Adrenal gland (tissue), 19 donors: ENCODE results near the gene FAM161B. TPM values are rescaled to one million over a fixed set of nuclear protein-coding genes. Genes with fewer than 3 reads are reported as not detected.

Source experiments
- DNase-seq, 7 donors: peaks; one replicate each; pipeline ENCODE4 v3.0.0-alpha.2; 2019 to 2020
- H3K27ac ChIP-seq, 5 donors: fragments of 200-600 bp; sonication (generic) in 4 of 5; 1 replicate in 3 of 5; 2 replicates in 2 of 5; pipeline versions ENCODE4 v1.5.1 to v1.8.0; 2016 to 2020; ENCODE audit warnings: mild to moderate bottlenecking in 1 of 5
- H3K27me3 ChIP-seq: fragments of 200-600 bp; 2 replicates; pipeline ENCODE4 v1.8.0; 2021
- H3K36me3 ChIP-seq, 2 donors: fragments of 200-600 bp; replicated peaks in 1 of 2; 1 replicate in 1 of 2; 2 replicates in 1 of 2; pipeline versions ENCODE4 v1.5.1 to v1.8.0; 2018 to 2022
- H3K4me1 ChIP-seq, 2 donors: fragments of 200-600 bp; replicated peaks in 1 of 2; 1 replicate in 1 of 2; 2 replicates in 1 of 2; pipeline versions ENCODE4 v1.5.1 to v1.8.0; 2018 to 2021
- H3K4me3 ChIP-seq, 4 donors: fragments of 200-600 bp; sonication (generic) in 3 of 4; one replicate each; pipeline ENCODE4 v1.5.1; 2016 to 2018
- H3K9me3 ChIP-seq, 3 donors: fragments of 200-600 bp; sonication (generic) in 1 of 3; replicated peaks in 1 of 3; 1 replicate in 2 of 3; 2 replicates in 1 of 3; pipeline versions ENCODE4 v1.5.1 to v1.8.0; 2016 to 2021
- POLR2A ChIP-seq, 2 donors: fragments of 450-650 bp; IDR thresholded peaks; one replicate each; pipeline ENCODE4 v1.6.1; 2017; ENCODE audit warnings: antibody characterized with exemption in 2 of 2, mild to moderate bottlenecking in 2 of 2, moderate library complexity in 1 of 2
- WGBS, 4 donors: extraction: QIAGEN DNeasy Blood & Tissue Kit in 2 of 4; methylation state at CpG; one replicate each; pipeline versions ENCODE4 v1.1.5 to v1.1.7; 2013 to 2017; 5-methylcytosine and 5-hydroxymethylcytosine counted together
- intact Hi-C, 2 donors: fragments of 100-400 bp; cut with DNase I; formaldehyde crosslinking; loops; one replicate each; pipeline versions ENCODE4 v1.14.1 to v1.15.0; 2022 to 2023
- long read RNA-seq, 10 donors: library from polyadenylated mRNA in 3 of 10; unstranded in 2 of 10; stranded (forward) in 1 of 10; transcript quantifications; one replicate each; pipeline ENCODE4 v2.0.0 and lab custom pipeline, GENCODE V29; 2021 to 2026
- polyA plus RNA-seq, 3 donors: library from polyadenylated mRNA; stranded (reverse); fragments of 200-250 nt in 2 of 3; fragments of 350-450 nt in 1 of 3; fragmentation: Illumina TruSeq in 1 of 3; extraction: RNeasy Lipid Tissue Mini Kit (QIAGEN cat#74804) in 1 of 3; gene quantifications; one replicate each; pipeline ENCODE4 v1.2.3, GENCODE V29; 2013 to 2014
- total RNA-seq, 9 donors: library from RNA; depleted of rRNA in 4 of 9; stranded (reverse); fragments of >200 nt in 4 of 9; fragments of 120-200 nt in 1 of 9; fragmentation: NEBNext Ultra II Directional in 1 of 9; extraction: Animal tissue kit (Norgen Biotek cat#: 25700) in 1 of 9; gene quantifications; one replicate each; pipeline versions ENCODE4 v1.1.0 to v1.2.4, GENCODE V29; 2013 to 2023
- TF ChIP-seq, protein P1 (sequence below), 6 experiments: fragments of 450-650 bp in 4 of 6; fragments of 200-600 bp in 2 of 6; sonication (generic) in 1 of 6; IDR thresholded peaks; 1 replicate in 5 of 6; 2 replicates in 1 of 6; pipeline versions ENCODE4 v1.5.1 to v1.8.0; 2016 to 2021; ENCODE audit warnings: antibody characterized with exemption in 6 of 6, mild to moderate bottlenecking in 2 of 6, moderate library complexity in 1 of 6
- donor health status: healthy with polysubstance abuse.
- donor health status: Bipolar disorder and iron deficiency.
- donor health status: DM: yes; HTN: yes; CAD: no.
- donor health status: DM: no; HTN: no; CAD: no.
- donor health status: DM: no; HTN: no; CAD: no.
- donor health status: DM: yes; HTN: yes; CAD: no.

The FAM161B gene, protein sequence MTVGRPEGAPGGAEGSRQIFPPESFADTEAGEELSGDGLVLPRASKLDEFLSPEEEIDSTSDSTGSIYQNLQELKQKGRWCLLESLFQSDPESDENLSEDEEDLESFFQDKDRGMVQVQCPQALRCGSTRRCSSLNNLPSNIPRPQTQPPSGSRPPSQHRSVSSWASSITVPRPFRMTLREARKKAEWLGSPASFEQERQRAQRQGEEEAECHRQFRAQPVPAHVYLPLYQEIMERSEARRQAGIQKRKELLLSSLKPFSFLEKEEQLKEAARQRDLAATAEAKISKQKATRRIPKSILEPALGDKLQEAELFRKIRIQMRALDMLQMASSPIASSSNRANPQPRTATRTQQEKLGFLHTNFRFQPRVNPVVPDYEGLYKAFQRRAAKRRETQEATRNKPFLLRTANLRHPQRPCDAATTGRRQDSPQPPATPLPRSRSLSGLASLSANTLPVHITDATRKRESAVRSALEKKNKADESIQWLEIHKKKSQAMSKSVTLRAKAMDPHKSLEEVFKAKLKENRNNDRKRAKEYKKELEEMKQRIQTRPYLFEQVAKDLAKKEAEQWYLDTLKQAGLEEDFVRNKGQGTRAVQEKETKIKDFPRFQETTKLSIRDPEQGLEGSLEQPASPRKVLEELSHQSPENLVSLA
- 10 to 100 TPM in 6 of 9 donors, 1 to 10 TPM in 3; 7.2 to 25.2 (median 12.6) TPM for total RNA-seq
- polyA plus RNA-seq = 10 to 100 TPM in 1 of 3 donors, 1 to 10 TPM in 2; 4.1 to 11.1 (median 5.2) TPM
- long read RNA-seq, donor 1, full-length matches to known transcripts = 1 of 1 reads
- long read RNA-seq, donor 1, partial matches to known transcripts = 0 of 1 reads
- long read RNA-seq, donor 1, other reads (novel, unspliced or antisense) = 0 of 1 reads
- long read RNA-seq, donor 2 = 0 reads
- long read RNA-seq, donor 3 = 0 reads
- long read RNA-seq, donor 4, full-length matches to known transcripts = 5 of 5 reads
- long read RNA-seq, donor 4, partial matches to known transcripts = 0 of 5 reads
- long read RNA-seq, donor 4, other reads (novel, unspliced or antisense) = 0 of 5 reads
- long read RNA-seq, donor 5, full-length matches to known transcripts = 30 of 40 reads
- long read RNA-seq, donor 5, partial matches to known transcripts = 8 of 40 reads
- long read RNA-seq, donor 5, other reads (novel, unspliced or antisense) = 2 of 40 reads
- long read RNA-seq, donor 6, full-length matches to known transcripts = 7 of 10 reads
- long read RNA-seq, donor 6, partial matches to known transcripts = 1 of 10 reads
- long read RNA-seq, donor 6, other reads (novel, unspliced or antisense) = 2 of 10 reads
- long read RNA-seq, donor 7, full-length matches to known transcripts = 2 of 2 reads
- long read RNA-seq, donor 7, partial matches to known transcripts = 0 of 2 reads
- long read RNA-seq, donor 7, other reads (novel, unspliced or antisense) = 0 of 2 reads
- long read RNA-seq, donor 8, partial matches to known transcripts = 53 of 92 reads
- long read RNA-seq, donor 8, other reads (novel, unspliced or antisense) = 39 of 92 reads
- long read RNA-seq, donor 9, full-length matches to known transcripts = 1 of 1 reads
- long read RNA-seq, donor 9, partial matches to known transcripts = 0 of 1 reads
- long read RNA-seq, donor 9, other reads (novel, unspliced or antisense) = 0 of 1 reads
- long read RNA-seq, donor 10 = 0 reads

DNA sequence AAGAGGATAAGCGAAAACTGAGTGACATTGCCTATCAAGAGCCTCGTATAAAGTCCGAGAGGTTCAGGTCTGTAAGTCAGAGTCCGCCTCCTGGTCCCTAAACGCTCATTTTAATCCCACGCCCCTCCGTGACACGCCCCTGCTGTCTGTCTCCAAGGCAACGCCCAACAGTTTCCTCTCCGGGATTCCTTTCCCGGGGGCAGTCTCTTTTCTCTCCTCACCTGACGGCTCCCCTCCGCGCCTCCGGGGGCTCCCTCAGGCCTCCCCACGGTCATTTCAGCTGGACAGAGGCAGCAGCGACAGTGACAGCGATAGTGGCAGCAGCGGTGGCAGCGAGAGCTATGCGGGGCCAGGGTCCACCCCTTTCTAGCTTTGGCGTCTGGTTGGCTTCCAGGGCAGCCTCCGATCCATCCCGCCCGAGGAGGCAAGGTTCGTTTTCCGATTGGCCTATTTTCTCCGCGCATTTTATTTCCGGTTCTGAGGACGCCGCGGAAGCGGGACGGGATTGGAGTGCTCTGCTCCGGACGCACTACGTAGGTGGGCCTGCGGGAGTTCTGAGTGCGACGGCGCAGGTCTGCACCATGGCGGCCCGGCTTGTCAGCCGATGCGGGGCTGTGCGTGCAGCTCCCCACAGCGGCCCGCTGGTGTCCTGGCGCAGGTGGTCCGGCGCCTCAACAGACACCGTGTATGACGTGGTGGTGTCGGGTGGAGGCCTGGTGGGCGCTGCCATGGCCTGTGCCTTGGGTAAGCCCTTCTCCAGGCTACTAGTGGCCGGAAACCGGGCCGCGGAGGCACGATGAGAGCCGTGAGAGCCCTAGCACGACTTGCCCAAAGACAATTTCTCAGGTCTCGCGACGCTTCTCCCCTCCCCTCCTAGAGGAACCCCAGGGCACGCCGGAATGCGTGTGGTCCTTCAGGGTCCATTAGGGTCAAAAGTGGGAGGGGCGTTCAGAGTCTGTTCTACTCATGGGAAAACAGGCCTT is at the start of gene FAM161B, which contains the start of gene COQ6:
Gene FAM161B (minus strand): TSS at position 343 of the 983 bp plus-strand sequence. CDS start 68 bp downstream, at position 275.
Gene COQ6 (plus strand): TSS at position 551 of the 983 bp plus-strand sequence. CDS start 31 bp downstream, at position 582.
- intact Hi-C loops = loop anchor here in 1 of 2 donors (10.0 kb wide), 1 partner anchor 85 kb away; no protein-coding TSS in a partner anchor

GRCh38 chr14:73998726-73999125 is 48.8 kb upstream of the FAM161B start:
- Histone ChIP-seq H3K27me3 (no peaks in the 10 kb centered on the region), H3K27ac (no peak overlapping the region), H3K4me3 (no peak overlapping the region), H3K36me3 (no peaks in the 10 kb centered on the region), H3K9me3 (no peaks in the 10 kb centered on the region), H3K4me1 (peaks cover 0 to 5% of the 10 kb centered on the region in 2 donors)
- no peak for DNase-seq
- TF ChIP-seq POLR2A (IDR thresholded peaks at IDR 0.05) = no peak
- TF ChIP-seq, protein P1, sequence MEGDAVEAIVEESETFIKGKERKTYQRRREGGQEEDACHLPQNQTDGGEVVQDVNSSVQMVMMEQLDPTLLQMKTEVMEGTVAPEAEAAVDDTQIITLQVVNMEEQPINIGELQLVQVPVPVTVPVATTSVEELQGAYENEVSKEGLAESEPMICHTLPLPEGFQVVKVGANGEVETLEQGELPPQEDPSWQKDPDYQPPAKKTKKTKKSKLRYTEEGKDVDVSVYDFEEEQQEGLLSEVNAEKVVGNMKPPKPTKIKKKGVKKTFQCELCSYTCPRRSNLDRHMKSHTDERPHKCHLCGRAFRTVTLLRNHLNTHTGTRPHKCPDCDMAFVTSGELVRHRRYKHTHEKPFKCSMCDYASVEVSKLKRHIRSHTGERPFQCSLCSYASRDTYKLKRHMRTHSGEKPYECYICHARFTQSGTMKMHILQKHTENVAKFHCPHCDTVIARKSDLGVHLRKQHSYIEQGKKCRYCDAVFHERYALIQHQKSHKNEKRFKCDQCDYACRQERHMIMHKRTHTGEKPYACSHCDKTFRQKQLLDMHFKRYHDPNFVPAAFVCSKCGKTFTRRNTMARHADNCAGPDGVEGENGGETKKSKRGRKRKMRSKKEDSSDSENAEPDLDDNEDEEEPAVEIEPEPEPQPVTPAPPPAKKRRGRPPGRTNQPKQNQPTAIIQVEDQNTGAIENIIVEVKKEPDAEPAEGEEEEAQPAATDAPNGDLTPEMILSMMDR (IDR thresholded peaks at IDR 0.05) = no peak
- 77 to 93% (median 85%) methylated on average over 2 of the region's 2 CpGs for WGBS, 4 donors
- intact Hi-C loops = no loop called here

More for the DNA sequence above, at the start of gene FAM161B, which contains the start of gene COQ6:
- 0% methylated on average over 30 to 70 of the region's 70 CpGs for WGBS, 4 donors
- no peaks in the 10 kb centered on the region for H3K9me3 ChIP-seq
- H3K4me3 ChIP-seq = peak within 1 kb of the TSS; percentile 66 to 94 (median 80)
- DNase-seq = peak; percentile 94 to 99 (median 97)
- H3K36me3 ChIP-seq = peaks cover 0 to 33% of the 10 kb centered on the region in 2 donors
- H3K4me1 ChIP-seq = peaks cover 10 to 31% of the 10 kb centered on the region in 2 donors
- no peaks in the 10 kb centered on the region for H3K27me3 ChIP-seq
- TF ChIP-seq, protein P1 (IDR thresholded peaks at IDR 0.05) = no peak
- TF ChIP-seq POLR2A (IDR thresholded peaks at IDR 0.05) = peak; percentile 92 to 98
- H3K27ac ChIP-seq = peak within 1 kb of the TSS; percentile 95 to 97 (median 95)

DNA sequence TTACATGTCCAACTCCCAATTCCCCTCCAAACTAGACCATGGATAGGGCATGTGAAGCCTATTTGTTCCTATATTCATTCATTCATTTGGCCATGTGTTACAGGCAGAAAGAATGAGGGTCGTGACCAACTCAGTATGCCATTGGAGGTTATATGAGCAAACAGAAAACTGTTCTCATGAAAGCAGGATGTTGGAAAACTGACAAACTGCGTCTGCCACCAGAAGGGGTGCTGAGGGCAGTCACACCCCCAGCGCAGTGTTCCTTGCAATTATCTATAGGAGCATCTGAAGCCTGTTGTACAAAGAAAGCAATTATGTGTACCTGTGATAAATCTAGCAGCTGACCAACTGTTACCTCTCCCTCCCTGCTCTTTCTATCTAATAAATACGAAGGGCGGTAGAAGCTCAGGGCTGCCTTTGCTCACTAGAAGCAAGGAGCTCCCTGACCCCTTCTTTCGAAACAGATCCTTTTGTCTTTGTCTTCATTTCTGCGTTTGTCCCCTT is 48.1 kb upstream of the FAM161B start:
- DNase-seq = peak in 1 of 7 donors; percentile 57
- H3K36me3 ChIP-seq = no peaks in the 10 kb centered on the region
- no peaks in the 10 kb centered on the region for H3K27me3 ChIP-seq
- no peaks in the 10 kb centered on the region for H3K9me3 ChIP-seq
- intact Hi-C loops = no loop called here
- TF ChIP-seq, protein P1 (IDR thresholded peaks at IDR 0.05) = no peak
- no peak for TF ChIP-seq POLR2A (IDR thresholded peaks at IDR 0.05)
- no peak overlapping the region for H3K4me3 ChIP-seq
- peaks cover 0 to 5% of the 10 kb centered on the region in 2 donors for H3K4me1 ChIP-seq
- H3K27ac ChIP-seq = no peak overlapping the region
- 83 to 89% (median 86%) methylated on average over 7 of the region's 7 CpGs for WGBS, 4 donors
